Activated CD4-positive, alpha-beta T cell treated with anti-CD3 and anti-CD28 coated beads, Interleukin-2, amount 50 U/mL, for 1 hour (primary cell): ENCODE measurements around the gene SLC23A3.
A peak's percentile ranks its signal among the peaks of the same experiment; 100 is the strongest.

ENCODE experiments used
- DNase-seq: peaks from one replicate; pipeline ENCODE4 v3.0.0-alpha.2; 2020

The SLC23A3 gene

GRCh38 chr2:219175928-219176817, 6.3 kb upstream of the SLC23A3 start:
- DNase-seq: peak; percentile 26

- DNase-seq: no peak
Measured at GRCh38 chr2:219175486-219175885, 5.7 kb upstream of the SLC23A3 start.

GRCh38 chr2:219174801-219175200, 5.0 kb upstream of the SLC23A3 start:
- no peak for DNase-seq

- no peak for DNase-seq
Measured at GRCh38 chr2:219174146-219174545, 4.3 kb upstream of the SLC23A3 start.

GRCh38 chr2:219173176-219173575, 3.3 kb upstream of the SLC23A3 start:
- DNase-seq: no peak

- DNase-seq: no peak
Measured at GRCh38 chr2:219172231-219173154, 2.7 kb upstream of the SLC23A3 start.

- peak; percentile 8 for DNase-seq
Measured at GRCh38 chr2:219171231-219171651, 1.4 kb upstream of the SLC23A3 start.

- DNase-seq: no peak
Measured at GRCh38 chr2:219168932-219169331, 897 bp downstream of the SLC23A3 start.

GRCh38 chr2:219168526-219168925, 1.3 kb downstream of the SLC23A3 start:
- no peak for DNase-seq

GRCh38 chr2:219167997-219168396, 1.8 kb downstream of the SLC23A3 start:
- no peak for DNase-seq

- no peak for DNase-seq
Measured at GRCh38 chr2:219165058-219165911, 4.5 kb downstream of the SLC23A3 start.

GRCh38 chr2:219163156-219163555, 6.7 kb downstream of the SLC23A3 start:
- no peak for DNase-seq

- no peak for DNase-seq
Measured at GRCh38 chr2:219161097-219161496, 8.7 kb downstream of the SLC23A3 start.

- peak; percentile 88 for DNase-seq
Measured at GRCh38 chr2:219160186-219161017, 9.4 kb downstream of the SLC23A3 start, which contains the start of gene NHEJ1. TSS of gene NHEJ1 (minus strand) at chr2:219160815. CDS start at chr2:219158362, 2,453 bp downstream.

GRCh38 chr2:219159771-219160185, 10.1 kb downstream of the SLC23A3 start:
- DNase-seq: no peak

- DNase-seq: no peak
Measured at GRCh38 chr2:219158586-219158985, 11.2 kb downstream of the SLC23A3 start.

- DNase-seq: no peak
Measured at GRCh38 chr2:219158025-219158424, 11.8 kb downstream of the SLC23A3 start.

- no peak for DNase-seq
Measured at GRCh38 chr2:219157396-219157795, 12.4 kb downstream of the SLC23A3 start.

GRCh38 chr2:219155054-219155644, 14.7 kb downstream of the SLC23A3 start:
- peak; percentile 13 for DNase-seq

- DNase-seq: no peak
Measured at GRCh38 chr2:219149667-219150066, 20.2 kb downstream of the SLC23A3 start.

GRCh38 chr2:219142329-219142728, 27.5 kb downstream of the SLC23A3 start:
- no peak for DNase-seq
